Fibroblast of lung (primary cell): ENCODE measurements around the gene WWC1. TPM values are rescaled to one million over a fixed set of nuclear protein-coding genes. Genes with fewer than 3 reads are reported as not detected.

ENCODE experiments used
- DNase-seq, 2 donors: peaks; one replicate each; pipeline versions ENCODE4 v3.0.0 to v3.0.0-alpha.2; 2010; ENCODE audit warnings: low read depth in 2 of 2
- H2AFZ ChIP-seq: 2 replicates; pipeline ENCODE4 v1.5.1; 2012; ENCODE audit warnings: low read length, control low read depth, inconsistent platforms
- H3K27ac ChIP-seq: 2 replicates; pipeline ENCODE4 v1.5.1; 2011; ENCODE audit warnings: low read length, control low read depth; ENCODE audit not compliant: insufficient read depth
- H3K27me3 ChIP-seq: 2 replicates; pipeline ENCODE4 v1.5.1; 2011; ENCODE audit warnings: mild to moderate bottlenecking, low read length; ENCODE audit not compliant: control insufficient read depth, insufficient read depth
- H3K36me3 ChIP-seq: 2 replicates; pipeline ENCODE4 v1.5.1; 2011; ENCODE audit warnings: low read length; ENCODE audit not compliant: control insufficient read depth, insufficient read depth
- H3K4me1 ChIP-seq: 2 replicates; pipeline ENCODE4 v1.5.1; 2011; ENCODE audit warnings: low read length; ENCODE audit not compliant: control insufficient read depth, insufficient read depth; ENCODE audit errors: extremely low read depth
- H3K4me2 ChIP-seq: 2 replicates; pipeline ENCODE4 v1.5.1; 2011; ENCODE audit warnings: low read length, control low read depth; ENCODE audit not compliant: insufficient read depth; ENCODE audit errors: extremely low read depth
- H3K4me3 ChIP-seq, 4 experiments: fragments of 200-600 bp in 1 of 4; sonication (generic) in 1 of 4; replicated peaks in 1 of 4; 2 replicates each; pipeline ENCODE4 v1.5.1; 2011 to 2016; ENCODE audit warnings: low read length in 4 of 4, low read depth in 3 of 4, mild to moderate bottlenecking in 3 of 4, control low read depth in 2 of 4, inconsistent platforms in 1 of 4, mixed read lengths in 1 of 4; ENCODE audit not compliant: insufficient read depth in 1 of 4; ENCODE audit errors: control extremely low read depth in 1 of 4
- H3K79me2 ChIP-seq: 2 replicates; pipeline ENCODE4 v1.5.1; 2012; ENCODE audit warnings: mild to moderate bottlenecking, low read length, inconsistent platforms; ENCODE audit not compliant: control insufficient read depth, insufficient read depth
- H3K9ac ChIP-seq: 2 replicates; pipeline ENCODE4 v1.5.1; 2011; ENCODE audit warnings: mild to moderate bottlenecking, low read length, control low read depth; ENCODE audit not compliant: insufficient read depth
- H3K9me3 ChIP-seq: 2 replicates; pipeline ENCODE4 v1.5.1; 2012; ENCODE audit warnings: low read depth, low read length; ENCODE audit not compliant: control insufficient read depth, insufficient read depth
- H4K20me1 ChIP-seq: 2 replicates; pipeline ENCODE4 v1.5.1; 2011; ENCODE audit warnings: low read length; ENCODE audit not compliant: control insufficient read depth, insufficient read depth; ENCODE audit errors: extremely low read depth
- EZH2 ChIP-seq: IDR thresholded peaks from 2 replicates; pipeline ENCODE4 v1.5.1; 2012; ENCODE audit warnings: low read length, control low read depth, mild to moderate bottlenecking; ENCODE audit errors: missing control alignments
- polyA plus RNA-seq, 2 donors: library from polyadenylated mRNA; depleted of rRNA in 1 of 2; stranded (reverse) in 1 of 2; unstranded in 1 of 2; fragments of >200 nt; gene quantifications; 2 replicates each; pipeline ENCODE4 v1.2.1, GENCODE V29; 2011 to 2012; ENCODE audit warnings: missing spikeins in 1 of 2
- total RNA-seq: library from RNA; depleted of rRNA; stranded (reverse); fragments of >200 nt; gene quantifications from 2 replicates; pipeline ENCODE4 v1.2.1, GENCODE V29; 2014
- TF ChIP-seq, protein P1 (sequence below), 2 donors: IDR thresholded peaks in 1 of 2; conservative IDR thresholded peaks in 1 of 2; 1 replicate in 1 of 2; 2 replicates in 1 of 2; pipeline ENCODE4 v1.5.1; 2011 to 2012; ENCODE audit warnings: low read length in 2 of 2, control low read depth in 1 of 2, inconsistent platforms in 1 of 2, low read depth in 1 of 2, mild to moderate bottlenecking in 1 of 2

WWC1 gene
- total and polyA plus RNA-seq, 2 donors (not counting 1 experiment from before 2014, with no cell fraction given): 2.5 to 3.2 TPM

- Histone ChIP-seq H3K36me3 (no peaks in the 10 kb centered on the region), H4K20me1 (no peaks in the 10 kb centered on the region), H3K4me2 (no peak overlapping the region), H3K79me2 (no peaks in the 10 kb centered on the region), H3K27ac (no peak overlapping the region), H3K9me3 (no peaks in the 10 kb centered on the region), H3K27me3 (no peaks in the 10 kb centered on the region), H2AFZ (no peak overlapping the region), H3K4me1 (no peaks in the 10 kb centered on the region), H3K9ac (no peak overlapping the region), H3K4me3 (no peak overlapping the region)
- no peak for DNase-seq
- TF ChIP-seq, protein P1, sequence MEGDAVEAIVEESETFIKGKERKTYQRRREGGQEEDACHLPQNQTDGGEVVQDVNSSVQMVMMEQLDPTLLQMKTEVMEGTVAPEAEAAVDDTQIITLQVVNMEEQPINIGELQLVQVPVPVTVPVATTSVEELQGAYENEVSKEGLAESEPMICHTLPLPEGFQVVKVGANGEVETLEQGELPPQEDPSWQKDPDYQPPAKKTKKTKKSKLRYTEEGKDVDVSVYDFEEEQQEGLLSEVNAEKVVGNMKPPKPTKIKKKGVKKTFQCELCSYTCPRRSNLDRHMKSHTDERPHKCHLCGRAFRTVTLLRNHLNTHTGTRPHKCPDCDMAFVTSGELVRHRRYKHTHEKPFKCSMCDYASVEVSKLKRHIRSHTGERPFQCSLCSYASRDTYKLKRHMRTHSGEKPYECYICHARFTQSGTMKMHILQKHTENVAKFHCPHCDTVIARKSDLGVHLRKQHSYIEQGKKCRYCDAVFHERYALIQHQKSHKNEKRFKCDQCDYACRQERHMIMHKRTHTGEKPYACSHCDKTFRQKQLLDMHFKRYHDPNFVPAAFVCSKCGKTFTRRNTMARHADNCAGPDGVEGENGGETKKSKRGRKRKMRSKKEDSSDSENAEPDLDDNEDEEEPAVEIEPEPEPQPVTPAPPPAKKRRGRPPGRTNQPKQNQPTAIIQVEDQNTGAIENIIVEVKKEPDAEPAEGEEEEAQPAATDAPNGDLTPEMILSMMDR (conservative IDR thresholded peaks at IDR 0.05 in 1 of 2, IDR thresholded peaks at IDR 0.05 in 1 of 2; ENCODE audit: low read depth in 1 of 2, low read length in 2 of 2): no peak
- TF ChIP-seq EZH2: no peak
Observed at GRCh38 chr5:168481330-168481788, 189.9 kb downstream of the WWC1 start.

GRCh38 chr5:168482361-168482760 is 190.9 kb downstream of the WWC1 start:
- Histone ChIP-seq H3K4me1 (no peaks in the 10 kb centered on the region), H3K27me3 (no peaks in the 10 kb centered on the region), H2AFZ (no peak overlapping the region), H3K27ac (no peak overlapping the region), H3K9me3 (no peaks in the 10 kb centered on the region), H3K36me3 (no peaks in the 10 kb centered on the region), H3K79me2 (peaks cover 10% of the 10 kb centered on the region), H3K4me2 (no peak overlapping the region), H3K4me3 (no peak overlapping the region), H4K20me1 (no peaks in the 10 kb centered on the region), H3K9ac (no peak overlapping the region)
- TF ChIP-seq, protein P1 (conservative IDR thresholded peaks at IDR 0.05 in 1 of 2, IDR thresholded peaks at IDR 0.05 in 1 of 2; ENCODE audit: low read depth in 1 of 2, low read length in 2 of 2): no peak
- no peak for TF ChIP-seq EZH2
- DNase-seq: no peak

DNA sequence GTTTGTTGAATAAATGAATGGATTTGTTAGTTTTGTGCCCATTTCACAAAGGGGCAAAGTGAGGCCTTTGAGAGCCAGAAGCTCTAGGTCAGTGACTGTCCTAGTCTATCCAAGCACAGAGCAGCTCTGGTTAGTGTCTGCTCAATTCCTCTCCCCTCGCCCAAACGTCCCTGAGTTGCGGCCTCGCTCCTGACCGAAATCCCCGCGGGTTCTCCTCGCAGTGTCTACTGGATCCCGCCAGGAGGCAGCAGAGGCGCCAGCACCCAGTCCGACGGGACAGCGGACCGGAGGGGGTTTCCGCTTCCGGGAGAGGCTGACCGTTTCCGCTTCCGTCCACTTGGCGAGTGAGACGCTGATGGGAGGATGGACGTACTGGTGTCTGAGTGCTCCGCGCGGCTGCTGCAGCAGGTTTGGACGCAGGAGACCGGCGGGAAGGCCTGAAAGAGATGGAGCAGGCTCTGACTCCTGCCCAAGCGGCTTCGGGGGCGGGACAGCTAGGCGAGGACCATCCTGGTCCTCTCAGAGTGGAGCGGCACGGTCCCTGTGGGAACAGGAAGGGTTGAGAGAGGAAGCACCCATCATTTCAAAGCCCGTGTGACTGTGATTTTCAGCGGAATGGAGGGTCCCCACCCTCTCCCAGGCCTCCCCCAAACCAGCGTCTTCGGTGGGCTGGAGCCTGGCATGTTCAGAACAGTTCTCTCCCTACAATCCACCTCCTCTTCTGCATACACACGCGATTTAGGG is 194.9 kb downstream of the WWC1 start, which contains the start of gene RARS1:
RARS1 (plus strand) TSS at position 336 of the 744 bp plus-strand sequence; CDS start at position 364, 28 bp downstream.
- Histone ChIP-seq H3K4me2 (peak within 1 kb of the TSS; percentile 90), H3K4me1 (no peaks in the 10 kb centered on the region), H3K27ac (peak within 1 kb of the TSS; percentile 58), H3K9me3 (no peaks in the 10 kb centered on the region), H3K79me2 (peaks cover 30% of the 10 kb centered on the region), H3K27me3 (no peaks in the 10 kb centered on the region), H3K4me3 (peak within 1 kb of the TSS; percentile 48 to 97 (median 88)), H3K36me3 (peaks cover 12% of the 10 kb centered on the region), H2AFZ (peak within 1 kb of the TSS; percentile 91), H4K20me1 (no peaks in the 10 kb centered on the region), H3K9ac (peak within 1 kb of the TSS; percentile 74)
- peak; percentile 91 to 93 for DNase-seq
- no peak for TF ChIP-seq EZH2
- TF ChIP-seq, protein P1 (conservative IDR thresholded peaks at IDR 0.05 in 1 of 2, IDR thresholded peaks at IDR 0.05 in 1 of 2; ENCODE audit: low read depth in 1 of 2, low read length in 2 of 2): peak; percentile 98 to 99
